CD14-positive monocyte (primary cell): Measurements from ENCODE around the gene APCDD1L. TPM values are rescaled to one million over a fixed set of nuclear protein-coding genes. Genes with fewer than 3 reads are reported as not detected.

Source experiments
- DNase-seq, 3 donors: peaks; one replicate each; pipeline ENCODE4 v3.0.0-alpha.2; 2011 to 2022
- H2AFZ ChIP-seq: 2 replicates; pipeline ENCODE4 v1.6.0; 2012; ENCODE audit warnings: mild to moderate bottlenecking, low read depth, low read length, inconsistent platforms; ENCODE audit not compliant: insufficient read depth, poor library complexity, severe bottlenecking
- H3K27ac ChIP-seq, 2 donors: 1 replicate in 1 of 2; 2 replicates in 1 of 2; pipeline ENCODE4 v1.5.1; 2012 to 2013; ENCODE audit warnings: low read length in 2 of 2, control low read depth in 1 of 2, inconsistent platforms in 1 of 2, low read depth in 1 of 2, mild to moderate bottlenecking in 1 of 2
- H3K27me3 ChIP-seq, 2 donors: one replicate each; pipeline versions ENCODE4 v1.6.0 to v1.6.1; 2011 to 2013; ENCODE audit warnings: low read length in 2 of 2; ENCODE audit not compliant: control insufficient read depth in 2 of 2, insufficient read depth in 2 of 2
- H3K36me3 ChIP-seq, 2 donors: replicated peaks in 1 of 2; 1 replicate in 1 of 2; 2 replicates in 1 of 2; pipeline versions ENCODE4 v1.5.1 to v1.6.1; 2012 to 2013; ENCODE audit warnings: low read length in 2 of 2, control low read depth in 1 of 2, inconsistent platforms in 1 of 2, mild to moderate bottlenecking in 1 of 2; ENCODE audit not compliant: insufficient read depth in 2 of 2, control insufficient read depth in 1 of 2
- H3K4me1 ChIP-seq, 2 donors: 1 replicate in 1 of 2; 2 replicates in 1 of 2; pipeline versions ENCODE4 v1.5.1 to v1.6.1; 2012 to 2013; ENCODE audit warnings: low read length in 2 of 2, control low read depth in 1 of 2, inconsistent platforms in 1 of 2, mild to moderate bottlenecking in 1 of 2, moderate library complexity in 1 of 2; ENCODE audit not compliant: insufficient read depth in 2 of 2, control insufficient read depth in 1 of 2
- H3K4me2 ChIP-seq: replicated peaks from 2 replicates; pipeline ENCODE3; 2012; ENCODE audit warnings: low read length, moderate library complexity, mild to moderate bottlenecking; ENCODE audit not compliant: poor library complexity, severe bottlenecking; ENCODE audit errors: extremely low read depth
- H3K4me3 ChIP-seq, 3 experiments: fragments of 200-600 bp in 1 of 3; sonication (generic) in 1 of 3; replicated peaks in 1 of 3; 1 replicate in 2 of 3; 2 replicates in 1 of 3; pipeline ENCODE4 v1.5.1; 2011 to 2013; ENCODE audit warnings: low read length in 3 of 3, mild to moderate bottlenecking in 3 of 3, control low read depth in 2 of 3, low read depth in 2 of 3, inconsistent platforms in 1 of 3, moderate library complexity in 1 of 3
- H3K79me2 ChIP-seq: 2 replicates; pipeline ENCODE4 v1.6.0; 2012; ENCODE audit warnings: mild to moderate bottlenecking, control low read depth, inconsistent platforms, low read length, moderate library complexity; ENCODE audit not compliant: insufficient read depth
- H3K9ac ChIP-seq: 2 replicates; pipeline ENCODE4 v1.6.0; 2017; ENCODE audit warnings: low read length, mild to moderate bottlenecking; ENCODE audit not compliant: insufficient read depth, poor library complexity, severe bottlenecking
- H3K9me3 ChIP-seq, 2 donors: replicated peaks in 1 of 2; 1 replicate in 1 of 2; 2 replicates in 1 of 2; pipeline versions ENCODE4 v1.5.1 to v1.6.1; 2012 to 2013; ENCODE audit warnings: low read length in 2 of 2, control low read depth in 1 of 2; ENCODE audit not compliant: control insufficient read depth in 1 of 2, insufficient read depth in 1 of 2
- H4K20me1 ChIP-seq: 2 replicates; pipeline ENCODE4 v1.6.0; 2012; ENCODE audit warnings: mild to moderate bottlenecking, low read length, control low read depth, moderate library complexity; ENCODE audit not compliant: insufficient read depth
- H3K27ac Mint-ChIP-seq, 7 donors: one replicate each; pipeline ENCODE4 v1.8.0; 2020; ENCODE audit warnings: mild to moderate bottlenecking in 7 of 7, mixed read lengths in 7 of 7, moderate library complexity in 6 of 7, inconsistent platforms in 2 of 7
- H3K27me3 Mint-ChIP-seq, 3 donors: one replicate each; pipeline ENCODE4 v1.8.0; 2021 to 2022; ENCODE audit warnings: low read depth in 3 of 3, mild to moderate bottlenecking in 3 of 3, mixed read lengths in 3 of 3, moderate library complexity in 3 of 3, inconsistent platforms in 1 of 3
- H3K36me3 Mint-ChIP-seq, 2 donors: one replicate each; pipeline ENCODE4 v1.8.0; 2020; ENCODE audit warnings: mixed read lengths in 2 of 2, inconsistent platforms in 1 of 2, mild to moderate bottlenecking in 1 of 2
- H3K4me1 Mint-ChIP-seq: one replicate; pipeline ENCODE4 v1.8.0; 2020; ENCODE audit warnings: mild to moderate bottlenecking, mixed read lengths
- H3K4me3 Mint-ChIP-seq, 2 donors: one replicate each; pipeline ENCODE4 v1.8.0; 2020; ENCODE audit warnings: mild to moderate bottlenecking in 2 of 2, mixed read lengths in 2 of 2, moderate library complexity in 1 of 2
- H3K9me3 Mint-ChIP-seq, 7 donors: one replicate each; pipeline ENCODE4 v1.8.0; 2020 to 2022; ENCODE audit warnings: mixed read lengths in 7 of 7, mild to moderate bottlenecking in 6 of 7, moderate library complexity in 6 of 7, inconsistent platforms in 2 of 7
- CTCF ChIP-seq: fragments of 200-600 bp; IDR thresholded peaks from one replicate; pipeline ENCODE4 v1.8.0; 2022; ENCODE audit warnings: antibody characterized with exemption, mild to moderate bottlenecking
- WGBS: methylation state at CpG from one replicate; pipeline ENCODE4 v1.1.5; 2013; ENCODE audit warnings: missing lambda C conversion rate; ENCODE audit not compliant: insufficient coverage; 5-methylcytosine and 5-hydroxymethylcytosine counted together
- intact Hi-C, 2 donors: fragments of 100-400 bp; cut with micrococcal nuclease; formaldehyde crosslinking; loops; one replicate each; pipeline versions ENCODE4 v1.15.0 to v1.15.1; 2023
- polyA plus RNA-seq, 3 donors: library from polyadenylated mRNA; depleted of rRNA in 1 of 3; unstranded in 2 of 3; stranded (reverse) in 1 of 3; fragments of 300-500 nt in 2 of 3; fragments of >200 nt in 1 of 3; fragmentation: Illumina TruSeq in 2 of 3; gene quantifications; 1 replicate in 2 of 3; 2 replicates in 1 of 3; pipeline ENCODE4 v1.2.3, GENCODE V29; 2012 to 2021

Gene APCDD1L
- polyA plus RNA-seq, 3 donors = not detected

- Histone ChIP-seq H3K79me2 (peaks cover 82% of the 10 kb centered on the region), H3K27me3 (no peaks in the 10 kb centered on the region), H3K4me2 (no peak overlapping the region), H3K4me1 (no peaks in the 10 kb centered on the region), H3K9ac (no peak overlapping the region), H3K4me3 (no peak overlapping the region), H2AFZ (no peak overlapping the region), H3K36me3 (peaks cover 5 to 77% of the 10 kb centered on the region in 2 donors), H4K20me1 (peaks cover 93% of the 10 kb centered on the region), H3K27ac (peak overlapping the region in 1 of 2 donors; percentile 37), H3K9me3 (no peaks in the 10 kb centered on the region)
- no peaks in the 10 kb centered on the region for H3K27me3 Mint-ChIP-seq
- intact Hi-C loops = no loop called here
- WGBS = 100% methylated on average over 1 of the region's 2 CpGs
- TF ChIP-seq CTCF = no peak
- H3K4me1 Mint-ChIP-seq = peaks cover 12% of the 10 kb centered on the region
- no peaks in the 10 kb centered on the region for H3K9me3 Mint-ChIP-seq
- no peak overlapping the region for H3K4me3 Mint-ChIP-seq
- no peak for DNase-seq
- H3K36me3 Mint-ChIP-seq = peaks cover 36 to 57% of the 10 kb centered on the region in 2 donors
- peak overlapping the region in 5 of 7 donors; percentile 5 to 74 (median 44) for H3K27ac Mint-ChIP-seq
Measured at GRCh38 chr20:58433029-58433647, 82.1 kb downstream of the APCDD1L start.

GRCh38 chr20:58432186-58432954, 82.8 kb downstream of the APCDD1L start:
- Histone ChIP-seq H3K4me3 (no peak overlapping the region), H3K9ac (no peak overlapping the region), H3K27me3 (no peaks in the 10 kb centered on the region), H3K4me2 (no peak overlapping the region), H3K27ac (no peak overlapping the region), H3K9me3 (no peaks in the 10 kb centered on the region), H3K36me3 (peaks cover 0 to 77% of the 10 kb centered on the region in 2 donors), H2AFZ (no peak overlapping the region), H3K4me1 (no peaks in the 10 kb centered on the region), H3K79me2 (peaks cover 81% of the 10 kb centered on the region), H4K20me1 (peaks cover 92% of the 10 kb centered on the region)
- H3K9me3 Mint-ChIP-seq = no peaks in the 10 kb centered on the region
- no peak overlapping the region for H3K4me3 Mint-ChIP-seq
- H3K27ac Mint-ChIP-seq = peak overlapping the region in 5 of 7 donors; percentile 13 to 70 (median 61)
- peaks cover 12% of the 10 kb centered on the region for H3K4me1 Mint-ChIP-seq
- DNase-seq = no peak
- peaks cover 30 to 49% of the 10 kb centered on the region in 2 donors for H3K36me3 Mint-ChIP-seq
- 100% methylated on average over 1 of the region's 3 CpGs for WGBS
- no peaks in the 10 kb centered on the region for H3K27me3 Mint-ChIP-seq
- no peak for TF ChIP-seq CTCF
- intact Hi-C loops = no loop called here
